H9 (cell line): Measurements from ENCODE around the gene ST6GALNAC6. TPM values are rescaled to one million over a fixed set of nuclear protein-coding genes. Genes with fewer than 3 reads are reported as not detected.

Experiments used
- DNase-seq: peaks from one replicate; pipeline ENCODE4 v3.0.0-alpha.2; 2017
- H2AFZ ChIP-seq: one replicate; pipeline ENCODE4 v1.6.1; 2013; ENCODE audit warnings: mild to moderate bottlenecking, low read length, control low read depth, moderate library complexity
- H2AK5ac ChIP-seq: 2 replicates; pipeline ENCODE4 v1.6.1; 2013; ENCODE audit warnings: low read length, control low read depth, mixed read lengths; ENCODE audit not compliant: insufficient read length
- H2BK120ac ChIP-seq: one replicate; pipeline ENCODE4 v1.6.1; 2013; ENCODE audit warnings: low read depth, mild to moderate bottlenecking, low read length, control low read depth, inconsistent platforms; ENCODE audit not compliant: poor library complexity, severe bottlenecking
- H2BK12ac ChIP-seq: 2 replicates; pipeline ENCODE4 v1.6.1; 2013; ENCODE audit warnings: low read length, control low read depth, mixed read lengths, low read depth; ENCODE audit not compliant: insufficient read length
- H2BK15ac ChIP-seq: 2 replicates; pipeline ENCODE4 v1.6.1; 2013; ENCODE audit warnings: low read depth, low read length, control low read depth
- H2BK20ac ChIP-seq: one replicate; pipeline ENCODE4 v1.6.1; 2013; ENCODE audit warnings: low read depth, mild to moderate bottlenecking, low read length, control low read depth, inconsistent platforms; ENCODE audit not compliant: poor library complexity, severe bottlenecking
- H2BK5ac ChIP-seq: 2 replicates; pipeline ENCODE4 v1.6.1; 2013; ENCODE audit warnings: low read length, control low read depth, mixed read lengths; ENCODE audit not compliant: insufficient read length
- H3K14ac ChIP-seq: 2 replicates; pipeline ENCODE4 v1.6.1; 2013; ENCODE audit warnings: low read length, control low read depth; ENCODE audit not compliant: insufficient read depth
- H3K18ac ChIP-seq: 2 replicates; pipeline ENCODE4 v1.6.1; 2013; ENCODE audit warnings: low read depth, mild to moderate bottlenecking, mixed read lengths, low read length, control low read depth; ENCODE audit not compliant: insufficient read length
- H3K23ac ChIP-seq: 2 replicates; pipeline ENCODE4 v1.6.1; 2013; ENCODE audit warnings: low read length, control low read depth, mixed read lengths, low read depth; ENCODE audit not compliant: insufficient read length
- H3K23me2 ChIP-seq: 2 replicates; pipeline ENCODE4 v1.6.1; 2013; ENCODE audit warnings: low read depth, mild to moderate bottlenecking, mixed read lengths, low read length, control low read depth; ENCODE audit not compliant: insufficient read length, poor library complexity, severe bottlenecking
- H3K27ac ChIP-seq: 2 replicates; pipeline ENCODE4 v1.5.1; 2013; ENCODE audit warnings: low read length, control low read depth, mixed read lengths, low read depth; ENCODE audit not compliant: insufficient read length
- H3K27me3 ChIP-seq: 2 replicates; pipeline ENCODE4 v1.6.1; 2013; ENCODE audit warnings: low read length, control low read depth, inconsistent platforms; ENCODE audit not compliant: insufficient read depth
- H3K4ac ChIP-seq: 2 replicates; pipeline ENCODE4 v1.6.1; 2013; ENCODE audit warnings: low read depth, mild to moderate bottlenecking, control low read depth, inconsistent platforms, low read length, moderate library complexity
- H3K4me1 ChIP-seq: 2 replicates; pipeline ENCODE4 v1.6.1; 2013; ENCODE audit warnings: low read length, control low read depth, inconsistent platforms; ENCODE audit not compliant: insufficient read depth
- H3K4me2 ChIP-seq: 2 replicates; pipeline ENCODE4 v1.6.1; 2013; ENCODE audit warnings: low read length, control low read depth, mixed read lengths; ENCODE audit not compliant: insufficient read length, insufficient read depth
- H3K56ac ChIP-seq: 2 replicates; pipeline ENCODE4 v1.6.1; 2013; ENCODE audit warnings: low read depth, mild to moderate bottlenecking, mixed read lengths, low read length, control low read depth; ENCODE audit not compliant: insufficient read length
- H3K79me1 ChIP-seq: 2 replicates; pipeline ENCODE4 v1.6.1; 2013; ENCODE audit warnings: low read depth, mild to moderate bottlenecking, moderate library complexity, low read length, control low read depth, inconsistent platforms; ENCODE audit not compliant: insufficient read depth, poor library complexity, severe bottlenecking
- H3K79me2 ChIP-seq: 2 replicates; pipeline ENCODE4 v1.6.1; 2013; ENCODE audit warnings: low read length, control low read depth, inconsistent platforms; ENCODE audit not compliant: insufficient read depth
- H3K9ac ChIP-seq: 2 replicates; pipeline ENCODE4 v1.6.1; 2013; ENCODE audit warnings: low read length, control low read depth, mixed read lengths; ENCODE audit not compliant: insufficient read length; ENCODE audit errors: extremely low read depth
- H3K9me3 ChIP-seq: one replicate; pipeline ENCODE4 v1.6.1; 2013; ENCODE audit warnings: low read depth, low read length, inconsistent platforms; ENCODE audit not compliant: control insufficient read depth
- H3T11ph ChIP-seq: one replicate; pipeline ENCODE4 v1.6.1; 2013; ENCODE audit warnings: mild to moderate bottlenecking, low read length, control low read depth, inconsistent platforms
- H4K20me1 ChIP-seq: one replicate; pipeline ENCODE4 v1.6.1; 2013; ENCODE audit not compliant: control insufficient read depth, insufficient read length, insufficient read depth
- H4K5ac ChIP-seq: 2 replicates; pipeline ENCODE4 v1.6.1; 2013; ENCODE audit warnings: low read depth, mild to moderate bottlenecking, mixed read lengths, low read length, control low read depth; ENCODE audit not compliant: insufficient read length
- H4K8ac ChIP-seq: replicated peaks from 2 replicates; pipeline ENCODE4 v1.6.1; 2013; ENCODE audit warnings: low read length, control low read depth, mixed read lengths, low read depth; ENCODE audit not compliant: insufficient read length
- H4K91ac ChIP-seq: 2 replicates; pipeline ENCODE4 v1.6.1; 2013; ENCODE audit warnings: low read depth, mild to moderate bottlenecking, moderate library complexity, mixed read lengths, low read length, control low read depth; ENCODE audit not compliant: insufficient read length
- H3K27ac Mint-ChIP-seq, 3 experiments: 2 replicates in 2 of 3; 3 replicates in 1 of 3; pipeline ENCODE4 v1.8.0; 2020 to 2021; ENCODE audit warnings: mixed read lengths in 3 of 3, mild to moderate bottlenecking in 1 of 3, moderate library complexity in 1 of 3
- H3K27me3 Mint-ChIP-seq: 2 replicates; pipeline ENCODE4 v1.8.0; 2021; ENCODE audit warnings: low read depth, mild to moderate bottlenecking, moderate library complexity, mixed read lengths
- H3K36me3 Mint-ChIP-seq, 3 experiments: 2 replicates in 2 of 3; 3 replicates in 1 of 3; pipeline ENCODE4 v1.8.0; 2020 to 2021; ENCODE audit warnings: low read depth in 3 of 3, mixed read lengths in 3 of 3; ENCODE audit not compliant: insufficient read depth in 1 of 3
- H3K4me1 Mint-ChIP-seq, 2 experiments: 2 replicates each; pipeline ENCODE4 v1.8.0; 2020; ENCODE audit warnings: mixed read lengths in 2 of 2
- H3K4me3 Mint-ChIP-seq, 2 experiments: 2 replicates in 1 of 2; 3 replicates in 1 of 2; pipeline ENCODE4 v1.8.0; 2020 to 2021; ENCODE audit warnings: mild to moderate bottlenecking in 2 of 2, mixed read lengths in 2 of 2, moderate library complexity in 1 of 2
- H3K9me3 Mint-ChIP-seq, 2 experiments: 2 replicates in 1 of 2; 3 replicates in 1 of 2; pipeline ENCODE4 v1.8.0; 2020; ENCODE audit warnings: mild to moderate bottlenecking in 2 of 2, mixed read lengths in 2 of 2, moderate library complexity in 1 of 2
- CTCF ChIP-seq: fragments of 200-600 bp; sonication (generic); conservative IDR thresholded peaks from 3 replicates; pipeline ENCODE4 v1.8.0; 2021; ENCODE audit warnings: antibody characterized with exemption, mild to moderate bottlenecking
- WGBS: extraction: QIAGEN DNeasy Blood & Tissue Kit; methylation state at CpG from one replicate; pipeline ENCODE4 v1.1.7; 2013; ENCODE audit warnings: missing lambda C conversion rate, low lambda C conversion rate, mixed read lengths; ENCODE audit not compliant: insufficient read length; ENCODE audit errors: extremely low coverage; 5-methylcytosine and 5-hydroxymethylcytosine counted together
- total RNA-seq: library from RNA; stranded (reverse); gene quantifications from 2 replicates; pipeline ENCODE4 v1.2.1, GENCODE V29; 2021

The ST6GALNAC6 gene
- total RNA-seq, 1 experiment from 2014 or later: 29.8 TPM

- no peak overlapping the region for H3K4me2 ChIP-seq
- no peak overlapping the region for H3K9ac ChIP-seq
- H2AFZ ChIP-seq: no peak overlapping the region
- DNase-seq: no peak
- H3K56ac ChIP-seq: no peak overlapping the region
- H3K27ac Mint-ChIP-seq: 0 out of 7 replicates have a peak overlapping the region, but pooled peaks of 1 of the 3 experiments have one; percentile 58
- no peak overlapping the region for H3K4ac ChIP-seq
- no CpG with 5 or more reads among the region's 9 CpGs for WGBS
- H3K23ac ChIP-seq: no peak overlapping the region
- no peaks in the 10 kb centered on the region for H3K27me3 ChIP-seq
- no peak overlapping the region for H3K27ac ChIP-seq
- no peaks in the 10 kb centered on the region for H4K20me1 ChIP-seq
- no peak overlapping the region for H4K5ac ChIP-seq
- H3K18ac ChIP-seq: no peak overlapping the region
- H4K8ac ChIP-seq: no peak overlapping the region
- no peak overlapping the region for H2BK120ac ChIP-seq
- no peak overlapping the region for H3T11ph ChIP-seq
- no peak overlapping the region for H4K91ac ChIP-seq
- H3K14ac ChIP-seq: no peak overlapping the region
- peaks cover 8 to 34% of the 10 kb centered on the region in 2 experiments for H3K4me1 Mint-ChIP-seq
- no peaks in the 10 kb centered on the region for H3K79me2 ChIP-seq
- no peak overlapping the region for H2BK15ac ChIP-seq
- H3K79me1 ChIP-seq: no peaks in the 10 kb centered on the region
- H3K4me1 ChIP-seq: no peaks in the 10 kb centered on the region
- H2AK5ac ChIP-seq: no peak overlapping the region
- no peaks in the 10 kb centered on the region for H3K9me3 Mint-ChIP-seq
- H3K9me3 ChIP-seq: no peaks in the 10 kb centered on the region
- no peaks in the 10 kb centered on the region for H3K23me2 ChIP-seq
- H2BK20ac ChIP-seq: no peak overlapping the region
- no peak for TF ChIP-seq CTCF
- peaks cover 13 to 60% (median 42%) of the 10 kb centered on the region in 3 experiments for H3K36me3 Mint-ChIP-seq
- no peak overlapping the region for H2BK5ac ChIP-seq
- no peak overlapping the region; a peak in 1 of 5 replicates for H3K4me3 Mint-ChIP-seq
- H3K27me3 Mint-ChIP-seq: no peaks in the 10 kb centered on the region
- no peak overlapping the region for H2BK12ac ChIP-seq
These were observed 46.5 kb upstream of the ST6GALNAC6 start for GRCh38 chr9:127945942-127946341.
